ENCODE results near the gene SNED1.

The SNED1 gene

DNA sequence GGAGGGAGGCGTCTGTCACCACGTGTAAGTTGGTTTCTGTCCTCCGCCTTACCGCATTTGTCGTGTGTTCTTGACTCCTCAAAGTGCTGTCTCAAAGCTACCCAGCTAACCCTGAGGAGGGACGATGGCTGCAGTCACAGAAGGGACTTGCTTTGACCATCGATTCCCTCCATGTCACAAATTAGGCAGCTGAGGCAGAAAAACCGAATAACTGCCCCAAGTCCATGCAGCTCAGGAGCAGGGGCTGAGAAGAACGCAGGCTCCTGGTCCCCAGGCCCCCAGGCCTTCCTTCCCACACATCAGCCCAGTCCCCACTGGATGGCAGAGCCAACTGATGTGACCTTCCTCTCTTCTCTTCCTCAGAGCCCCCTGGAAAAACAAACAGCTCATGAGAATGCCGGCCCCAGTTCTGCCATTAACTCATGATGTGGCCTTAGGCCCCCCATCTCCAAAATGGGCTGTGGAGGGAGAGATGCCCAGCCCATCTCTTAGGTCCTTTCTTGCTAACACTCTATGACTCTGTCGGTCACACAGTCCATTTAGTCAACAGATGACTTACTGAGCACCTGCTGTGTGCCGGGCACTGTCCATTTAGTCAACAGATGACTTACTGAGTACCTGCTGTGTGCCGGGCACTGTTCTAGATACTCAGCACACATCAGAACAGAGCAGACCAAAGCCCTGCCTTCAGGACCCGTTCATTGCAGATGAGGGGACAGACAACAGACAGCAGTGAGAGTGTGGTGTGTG, 84.1 kb downstream of the SNED1 start:
- TF ChIP-seq, protein P1, sequence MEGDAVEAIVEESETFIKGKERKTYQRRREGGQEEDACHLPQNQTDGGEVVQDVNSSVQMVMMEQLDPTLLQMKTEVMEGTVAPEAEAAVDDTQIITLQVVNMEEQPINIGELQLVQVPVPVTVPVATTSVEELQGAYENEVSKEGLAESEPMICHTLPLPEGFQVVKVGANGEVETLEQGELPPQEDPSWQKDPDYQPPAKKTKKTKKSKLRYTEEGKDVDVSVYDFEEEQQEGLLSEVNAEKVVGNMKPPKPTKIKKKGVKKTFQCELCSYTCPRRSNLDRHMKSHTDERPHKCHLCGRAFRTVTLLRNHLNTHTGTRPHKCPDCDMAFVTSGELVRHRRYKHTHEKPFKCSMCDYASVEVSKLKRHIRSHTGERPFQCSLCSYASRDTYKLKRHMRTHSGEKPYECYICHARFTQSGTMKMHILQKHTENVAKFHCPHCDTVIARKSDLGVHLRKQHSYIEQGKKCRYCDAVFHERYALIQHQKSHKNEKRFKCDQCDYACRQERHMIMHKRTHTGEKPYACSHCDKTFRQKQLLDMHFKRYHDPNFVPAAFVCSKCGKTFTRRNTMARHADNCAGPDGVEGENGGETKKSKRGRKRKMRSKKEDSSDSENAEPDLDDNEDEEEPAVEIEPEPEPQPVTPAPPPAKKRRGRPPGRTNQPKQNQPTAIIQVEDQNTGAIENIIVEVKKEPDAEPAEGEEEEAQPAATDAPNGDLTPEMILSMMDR (IDR thresholded peaks at IDR 0.05; ENCODE audit: insufficient read depth, low read length, missing control alignments), result no peak
- H3K4me3 ChIP-seq (ENCODE audit: low read depth, low read length), result no peak overlapping the region
- POLR2A ChIA-PET, result no interaction called here
- no peak for DNase-seq (ENCODE audit: low read depth, low spot score)
- CTCF ChIA-PET, result interaction anchor here (1.0 kb wide), 1 partner anchor 143 kb away, joined by 3 read pairs; no protein-coding TSS in a partner anchor

DNA sequence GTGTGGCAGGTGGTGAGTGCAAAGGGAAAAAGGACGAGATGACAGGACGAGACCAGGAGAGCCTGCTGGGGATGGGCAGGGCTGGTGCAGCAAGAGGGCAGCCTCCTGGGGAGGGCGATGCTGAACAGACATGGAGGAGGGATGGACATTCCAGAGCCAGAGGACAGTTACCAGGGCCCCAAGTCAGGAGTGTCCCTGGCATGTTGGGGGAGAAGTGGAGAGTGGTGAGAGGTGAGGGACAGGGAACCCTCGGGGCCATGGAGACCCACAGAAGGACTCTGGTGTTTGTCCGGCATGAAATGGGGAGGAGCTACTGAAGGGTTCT, 84.6 kb downstream of the SNED1 start:
- POLR2A ChIA-PET, result no interaction called here
- no peak overlapping the region for H3K4me3 ChIP-seq (ENCODE audit: low read depth, low read length)

DNA sequence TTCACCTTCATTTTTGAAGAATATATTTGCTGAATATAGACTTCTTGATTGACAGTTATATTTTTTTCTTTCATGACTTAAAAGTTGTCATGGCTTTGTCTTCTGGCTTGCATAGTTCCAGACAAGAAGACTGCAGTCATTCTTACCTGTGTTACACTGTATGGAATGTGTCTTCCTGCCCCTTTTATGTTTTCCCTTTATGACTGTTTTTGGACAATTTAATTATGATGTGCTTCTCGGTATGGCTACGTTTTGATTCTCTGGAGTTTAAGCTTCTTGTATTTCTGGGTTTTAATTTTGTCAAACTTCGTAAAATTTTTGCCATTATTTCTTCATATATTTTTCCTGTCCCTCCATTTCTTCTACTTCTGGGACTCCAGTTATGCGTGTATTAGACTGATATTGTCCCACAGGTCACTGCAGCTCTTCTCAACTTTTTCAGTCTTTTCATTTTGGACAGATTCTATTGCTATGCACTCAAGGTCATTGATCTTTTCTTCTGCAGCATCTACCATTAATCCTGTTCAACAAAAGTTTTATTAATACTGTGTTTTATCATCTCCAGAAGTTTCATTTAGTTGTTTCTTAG, 86.5 kb downstream of the SNED1 start:
- ChIA-PET POLR2A (no interaction called here), CTCF (no interaction called here)
- no peak for DNase-seq (ENCODE audit: low read depth, low spot score)
- no peak overlapping the region for H3K4me3 ChIP-seq (ENCODE audit: low read depth, low read length)
- TF ChIP-seq, protein P1 (IDR thresholded peaks at IDR 0.05; ENCODE audit: insufficient read depth, low read length, missing control alignments), result no peak

More for the DNA sequence above, 84.6 kb downstream of the SNED1 start:
- DNase-seq (ENCODE audit: low read depth, low spot score), result no peak
- TF ChIP-seq, protein P1 (IDR thresholded peaks at IDR 0.05; ENCODE audit: insufficient read depth, low read length, missing control alignments), result no peak
- CTCF ChIA-PET, result no interaction called here

DNA sequence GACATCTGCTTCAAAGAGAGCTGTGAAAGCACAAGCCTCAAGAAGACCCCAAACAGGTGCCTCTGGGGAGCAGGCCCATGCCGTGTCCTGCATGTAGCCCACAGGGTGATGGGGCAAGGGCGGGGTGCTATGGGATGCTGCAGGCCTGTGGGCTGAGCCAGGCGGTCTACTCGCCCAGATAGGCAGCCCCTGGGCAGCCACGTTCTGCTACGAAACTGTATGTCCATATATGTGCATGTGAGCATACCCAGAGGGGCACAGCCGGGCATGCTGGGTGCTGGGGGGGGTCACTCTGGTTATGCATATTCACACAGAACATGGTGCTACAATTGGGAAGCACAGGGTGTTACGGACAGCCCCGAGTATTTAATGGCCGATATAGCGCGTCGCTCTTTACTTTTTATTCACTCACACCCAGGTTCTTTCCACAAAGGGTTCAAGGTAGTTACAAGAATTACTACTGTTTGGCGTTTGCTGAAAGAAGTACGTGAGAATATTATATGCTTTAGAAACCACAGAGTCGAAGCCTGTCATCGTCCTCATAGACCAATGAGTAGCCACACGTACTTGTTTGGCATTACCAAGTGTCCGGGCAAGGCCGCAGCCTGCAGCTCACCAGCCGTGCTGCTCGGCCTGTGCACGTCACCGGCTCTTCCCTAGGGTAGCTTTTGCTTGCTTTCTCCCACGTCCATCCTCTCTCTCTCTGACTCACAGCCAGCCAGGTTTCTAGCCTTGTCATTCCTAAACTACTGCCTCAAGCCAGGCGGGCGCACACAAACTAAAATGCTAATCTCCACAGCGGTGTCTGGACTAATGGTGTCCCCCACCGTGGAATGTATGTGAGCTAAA, 89.2 kb downstream of the SNED1 start:
- POLR2A ChIA-PET, result interaction anchor here (1.7 kb wide), 1 partner anchor 14 kb away, joined by 6 read pairs; the partner anchor contains the start of gene MTERF4
- no peak for DNase-seq (ENCODE audit: low read depth, low spot score)
- no peak overlapping the region for H3K4me3 ChIP-seq (ENCODE audit: low read depth, low read length)
- CTCF ChIA-PET, result interaction anchor here (5.5 kb wide), 1 partner anchor 9 kb away, joined by 41 read pairs; no protein-coding TSS in a partner anchor
- TF ChIP-seq, protein P1 (IDR thresholded peaks at IDR 0.05; ENCODE audit: insufficient read depth, low read length, missing control alignments), result no peak

DNA sequence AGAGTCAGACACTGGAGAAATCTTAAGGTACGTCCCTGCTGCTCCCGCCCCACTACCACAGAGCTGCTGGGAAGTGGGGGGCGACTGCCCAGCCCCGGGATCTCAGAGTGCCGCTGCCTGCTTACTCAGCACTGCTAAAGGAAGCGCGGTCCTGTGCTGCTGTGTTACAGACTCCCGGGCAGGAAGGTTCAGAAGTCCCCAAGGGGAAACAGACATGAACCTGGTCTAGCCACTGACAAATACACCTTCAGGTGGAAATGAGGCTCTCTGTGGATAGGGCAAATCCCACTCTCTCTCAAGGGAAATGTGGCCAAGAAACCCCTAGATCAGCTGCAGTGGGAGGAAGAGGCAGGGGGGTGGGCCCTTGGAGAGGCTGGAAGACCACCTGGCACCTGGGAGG, 90.0 kb downstream of the SNED1 start:
- POLR2A ChIA-PET, result interaction anchor here (1.7 kb wide), 1 partner anchor 13 kb away, joined by 6 read pairs; the partner anchor contains the start of gene MTERF4
- no peak overlapping the region for H3K4me3 ChIP-seq (ENCODE audit: low read depth, low read length)
- no peak for DNase-seq (ENCODE audit: low read depth, low spot score)
- TF ChIP-seq, protein P1 (IDR thresholded peaks at IDR 0.05; ENCODE audit: insufficient read depth, low read length, missing control alignments), result no peak
- CTCF ChIA-PET, result interaction anchor here (5.5 kb wide), 1 partner anchor 10 kb away, joined by 41 read pairs; no protein-coding TSS in a partner anchor
